ENCODE measurements around the gene NCKAP5.
"Not testable (repeated sequence)": the region's sequence is repeated elsewhere in the genome, so short reads cannot be mapped to it uniquely, and the experiment has no call there.

Gene NCKAP5

DNA sequence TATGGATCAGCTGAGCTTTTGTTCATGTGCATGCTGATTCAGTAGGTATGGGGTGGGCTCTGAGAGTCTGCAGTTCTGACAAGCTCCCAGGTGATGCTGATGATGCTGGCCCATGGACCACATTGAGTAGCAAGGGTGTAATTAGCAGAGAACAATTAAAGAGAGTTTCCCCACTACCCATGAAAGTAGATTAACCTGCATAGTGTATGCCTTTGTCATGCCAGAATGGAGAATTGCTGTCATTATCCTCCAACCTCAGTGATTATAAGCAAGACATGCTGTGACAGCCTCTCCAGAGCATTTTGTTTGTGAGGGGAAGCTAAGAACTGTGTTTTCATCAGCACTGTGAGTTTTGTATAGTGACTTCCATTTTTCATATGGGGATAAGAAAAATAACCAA is 838.7 kb downstream of the NCKAP5 start:
- no peaks in the 10 kb centered on the region for H3K36me3 Mint-ChIP-seq (ENCODE audit: low read depth)
- no peaks in the 10 kb centered on the region for H3K4me1 Mint-ChIP-seq (ENCODE audit: low read depth)
- no peak overlapping the region for H3K27ac Mint-ChIP-seq
- no peaks in the 10 kb centered on the region for H3K9me3 Mint-ChIP-seq
- no peaks in the 10 kb centered on the region for H3K27me3 Mint-ChIP-seq (ENCODE audit: low read depth)
- no peak overlapping the region for H3K4me3 Mint-ChIP-seq

DNA sequence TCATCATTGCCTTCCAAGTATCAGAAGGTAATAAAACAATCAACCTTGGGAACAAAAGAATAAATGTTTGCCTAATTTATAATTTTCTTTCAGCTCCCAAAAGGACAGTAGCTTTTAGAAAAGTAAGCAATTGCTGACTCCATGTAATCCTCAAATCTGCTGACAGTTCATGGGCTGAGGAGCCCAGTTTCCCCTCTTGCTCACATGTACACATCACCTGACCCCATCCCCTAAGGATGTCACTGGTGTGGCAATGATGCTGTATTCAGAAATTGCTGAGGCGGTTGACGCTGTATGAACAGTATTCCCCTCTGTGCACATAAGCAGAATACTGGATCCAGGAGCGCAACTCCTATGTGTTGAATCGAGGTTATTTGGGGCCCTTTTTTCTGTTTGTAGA is 842.1 kb downstream of the NCKAP5 start:
- no peaks in the 10 kb centered on the region for H3K36me3 Mint-ChIP-seq (ENCODE audit: low read depth)
- H3K27ac Mint-ChIP-seq: no peak overlapping the region
- H3K9me3 Mint-ChIP-seq: no peaks in the 10 kb centered on the region
- H3K4me3 Mint-ChIP-seq: no peak overlapping the region
- H3K27me3 Mint-ChIP-seq (ENCODE audit: low read depth): no peaks in the 10 kb centered on the region
- H3K4me1 Mint-ChIP-seq (ENCODE audit: low read depth): no peaks in the 10 kb centered on the region

DNA sequence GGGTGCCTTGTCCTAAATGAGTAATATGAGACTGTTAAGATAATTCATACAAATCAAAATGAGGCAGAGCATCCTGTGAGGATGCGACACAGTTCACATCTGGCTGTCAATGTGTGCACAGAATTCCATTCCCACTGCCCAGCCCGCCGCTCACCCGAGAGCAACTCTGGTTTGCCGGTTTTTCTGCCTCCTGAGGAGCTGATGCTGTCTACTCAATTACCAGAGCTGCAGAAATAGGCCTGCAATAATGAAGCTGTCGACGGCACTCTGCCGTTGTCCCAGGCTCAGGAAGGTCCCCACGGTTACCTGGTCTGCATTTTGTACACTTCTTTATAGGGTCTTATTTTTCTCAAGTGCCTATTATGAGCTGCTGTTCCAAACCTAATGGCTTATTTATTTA is 842.5 kb downstream of the NCKAP5 start:
- H3K36me3 Mint-ChIP-seq (ENCODE audit: low read depth): no peaks in the 10 kb centered on the region
- no peaks in the 10 kb centered on the region for H3K4me1 Mint-ChIP-seq (ENCODE audit: low read depth)
- no peaks in the 10 kb centered on the region for H3K27me3 Mint-ChIP-seq (ENCODE audit: low read depth)
- H3K27ac Mint-ChIP-seq: no peak overlapping the region
- no peak overlapping the region for H3K4me3 Mint-ChIP-seq
- H3K9me3 Mint-ChIP-seq: no peaks in the 10 kb centered on the region

DNA sequence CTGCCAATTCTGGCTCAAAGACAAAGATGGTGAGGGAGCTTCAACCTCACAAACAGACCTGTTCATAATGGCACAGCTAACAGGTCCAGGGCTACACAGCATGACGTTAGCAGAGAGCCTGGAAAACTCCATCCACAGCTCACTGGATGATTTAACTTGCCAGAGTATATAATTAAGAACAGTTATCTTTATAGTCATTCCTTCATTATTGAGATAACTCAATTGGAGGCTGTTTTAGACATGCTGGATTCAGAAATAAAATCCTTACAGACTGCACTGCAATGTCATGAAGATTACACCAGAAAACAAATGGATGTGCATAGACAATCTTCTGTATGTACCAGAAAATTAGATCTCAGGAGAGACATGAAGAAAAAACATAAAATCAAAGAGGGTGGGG is 843.1 kb downstream of the NCKAP5 start:
- no peaks in the 10 kb centered on the region for H3K36me3 Mint-ChIP-seq (ENCODE audit: low read depth)

GRCh38 chr2:132721938-132722337 is 846.3 kb downstream of the NCKAP5 start:
- Mint-ChIP-seq H3K4me1 (ENCODE audit: low read depth) (no peaks in the 10 kb centered on the region), H3K4me3 (no peak overlapping the region), H3K27ac (no peak overlapping the region), H3K9me3 (peaks cover 4% of the 10 kb centered on the region), H3K36me3 (ENCODE audit: low read depth) (no peaks in the 10 kb centered on the region), H3K27me3 (ENCODE audit: low read depth) (no peaks in the 10 kb centered on the region)

More for the DNA sequence above, 843.1 kb downstream of the NCKAP5 start:
- no peaks in the 10 kb centered on the region for H3K4me1 Mint-ChIP-seq (ENCODE audit: low read depth)
- H3K27me3 Mint-ChIP-seq (ENCODE audit: low read depth): no peaks in the 10 kb centered on the region
- H3K4me3 Mint-ChIP-seq: no peak overlapping the region
- no peak overlapping the region for H3K27ac Mint-ChIP-seq
- H3K9me3 Mint-ChIP-seq: no peaks in the 10 kb centered on the region

DNA sequence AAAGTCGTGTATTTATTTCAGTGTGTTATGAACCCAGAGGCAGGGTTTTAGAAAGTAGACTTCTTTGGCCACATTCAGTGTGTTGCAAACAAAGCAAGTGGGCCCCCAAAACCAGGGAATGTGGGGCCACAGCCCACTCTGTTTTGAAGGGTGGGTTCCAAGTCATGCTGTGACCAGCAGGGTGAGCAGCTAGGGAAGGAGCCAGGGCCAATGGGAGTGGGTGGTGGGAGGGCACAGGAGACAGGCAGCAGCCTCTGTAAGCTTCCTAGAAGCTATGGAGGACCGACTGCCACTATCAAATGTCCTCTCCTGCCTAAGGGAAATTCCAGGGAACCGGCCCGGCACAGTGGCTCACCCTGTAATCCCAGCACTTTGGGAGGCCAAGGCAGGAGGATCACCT is 847.9 kb downstream of the NCKAP5 start:
- H3K4me3 Mint-ChIP-seq: no peak overlapping the region
- H3K27ac Mint-ChIP-seq: no peak overlapping the region
- no peaks in the 10 kb centered on the region for H3K36me3 Mint-ChIP-seq (ENCODE audit: low read depth)
- no peaks in the 10 kb centered on the region for H3K4me1 Mint-ChIP-seq (ENCODE audit: low read depth)
- H3K27me3 Mint-ChIP-seq (ENCODE audit: low read depth): no peaks in the 10 kb centered on the region
- peaks cover 4% of the 10 kb centered on the region for H3K9me3 Mint-ChIP-seq

- H3K4me1 Mint-ChIP-seq (ENCODE audit: low read depth): no peaks in the 10 kb centered on the region
- no peak overlapping the region for H3K4me3 Mint-ChIP-seq
- H3K9me3 Mint-ChIP-seq: peaks cover 4% of the 10 kb centered on the region
- H3K36me3 Mint-ChIP-seq (ENCODE audit: low read depth): no peaks in the 10 kb centered on the region
- no peaks in the 10 kb centered on the region for H3K27me3 Mint-ChIP-seq (ENCODE audit: low read depth)
- no peak overlapping the region for H3K27ac Mint-ChIP-seq
These were observed 848.8 kb downstream of the NCKAP5 start for GRCh38 chr2:132719480-132719879.

GRCh38 chr2:132716954-132717353 is 851.3 kb downstream of the NCKAP5 start:
- H3K27me3 Mint-ChIP-seq (ENCODE audit: low read depth): no peaks in the 10 kb centered on the region
- no peaks in the 10 kb centered on the region for H3K36me3 Mint-ChIP-seq (ENCODE audit: low read depth)
- peaks cover 4% of the 10 kb centered on the region for H3K9me3 Mint-ChIP-seq
- H3K27ac Mint-ChIP-seq: no peak overlapping the region
- no peaks in the 10 kb centered on the region for H3K4me1 Mint-ChIP-seq (ENCODE audit: low read depth)
- H3K4me3 Mint-ChIP-seq: no peak overlapping the region

- Mint-ChIP-seq H3K27ac (no peak overlapping the region), H3K9me3 (peaks cover 4% of the 10 kb centered on the region), H3K36me3 (ENCODE audit: low read depth) (no peaks in the 10 kb centered on the region), H3K27me3 (ENCODE audit: low read depth) (no peaks in the 10 kb centered on the region), H3K4me1 (ENCODE audit: low read depth) (no peaks in the 10 kb centered on the region), H3K4me3 (no peak overlapping the region)
These were observed 852.6 kb downstream of the NCKAP5 start for GRCh38 chr2:132715386-132716351.

- H3K4me3 Mint-ChIP-seq: no peak overlapping the region
- H3K36me3 Mint-ChIP-seq (ENCODE audit: low read depth): no peaks in the 10 kb centered on the region
- no peak overlapping the region for H3K27ac Mint-ChIP-seq
- no peaks in the 10 kb centered on the region for H3K4me1 Mint-ChIP-seq (ENCODE audit: low read depth)
- no peaks in the 10 kb centered on the region for H3K9me3 Mint-ChIP-seq
- no peaks in the 10 kb centered on the region for H3K27me3 Mint-ChIP-seq (ENCODE audit: low read depth)
These were observed 864.9 kb downstream of the NCKAP5 start for GRCh38 chr2:132703396-132703795.

- Mint-ChIP-seq H3K27me3 (ENCODE audit: low read depth) (no peaks in the 10 kb centered on the region), H3K27ac (no peak overlapping the region), H3K9me3 (no peaks in the 10 kb centered on the region), H3K4me1 (ENCODE audit: low read depth) (no peaks in the 10 kb centered on the region), H3K36me3 (ENCODE audit: low read depth) (no peaks in the 10 kb centered on the region), H3K4me3 (no peak overlapping the region)
These were observed 866.5 kb downstream of the NCKAP5 start for GRCh38 chr2:132701810-132702209.

DNA sequence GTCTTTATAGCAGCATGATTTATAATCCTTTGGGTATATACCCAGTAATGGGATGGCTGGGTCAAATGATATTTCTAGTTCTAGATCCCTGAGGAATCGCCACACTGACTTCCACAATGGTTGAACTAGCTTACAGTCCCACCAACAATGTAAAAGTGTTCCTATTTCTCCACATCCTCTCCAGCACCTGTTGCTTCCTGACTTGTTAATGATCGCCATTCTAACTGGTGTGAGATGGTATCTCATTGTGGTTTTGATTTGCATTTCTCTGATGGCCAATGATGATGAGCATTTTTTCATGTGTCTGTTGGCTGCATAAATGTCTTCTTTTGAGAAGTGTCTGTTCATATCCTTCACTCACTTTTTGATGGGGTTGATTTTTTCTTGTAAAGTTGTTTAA is 868.5 kb downstream of the NCKAP5 start:
- not testable (repeated sequence) for H3K27ac Mint-ChIP-seq; H3K9me3 Mint-ChIP-seq; H3K4me1 Mint-ChIP-seq (ENCODE audit: low read depth); H3K36me3 Mint-ChIP-seq (ENCODE audit: low read depth); H3K4me3 Mint-ChIP-seq; H3K27me3 Mint-ChIP-seq (ENCODE audit: low read depth)

DNA sequence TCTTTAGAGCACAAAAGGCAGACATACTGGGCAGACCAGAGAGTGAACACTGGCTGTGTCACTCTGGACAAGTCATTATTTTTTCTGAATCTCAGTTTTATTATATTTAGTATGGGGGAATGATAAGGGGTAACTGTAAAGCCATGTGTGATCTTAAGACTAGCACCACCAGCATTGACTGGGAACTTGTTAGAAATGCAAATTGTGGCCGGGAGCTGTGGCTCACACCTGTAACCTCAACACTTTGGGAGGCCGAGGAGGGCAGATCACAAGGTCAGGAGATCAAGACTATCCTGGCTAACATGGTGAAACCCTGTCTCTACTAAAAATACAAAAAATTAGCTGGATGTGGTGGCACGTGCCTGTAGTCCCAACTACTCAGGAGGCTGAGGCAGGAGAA is 869.9 kb downstream of the NCKAP5 start:
- not testable (repeated sequence) for H3K27ac Mint-ChIP-seq; H3K36me3 Mint-ChIP-seq (ENCODE audit: low read depth); H3K4me1 Mint-ChIP-seq (ENCODE audit: low read depth); H3K27me3 Mint-ChIP-seq (ENCODE audit: low read depth); H3K9me3 Mint-ChIP-seq; H3K4me3 Mint-ChIP-seq

DNA sequence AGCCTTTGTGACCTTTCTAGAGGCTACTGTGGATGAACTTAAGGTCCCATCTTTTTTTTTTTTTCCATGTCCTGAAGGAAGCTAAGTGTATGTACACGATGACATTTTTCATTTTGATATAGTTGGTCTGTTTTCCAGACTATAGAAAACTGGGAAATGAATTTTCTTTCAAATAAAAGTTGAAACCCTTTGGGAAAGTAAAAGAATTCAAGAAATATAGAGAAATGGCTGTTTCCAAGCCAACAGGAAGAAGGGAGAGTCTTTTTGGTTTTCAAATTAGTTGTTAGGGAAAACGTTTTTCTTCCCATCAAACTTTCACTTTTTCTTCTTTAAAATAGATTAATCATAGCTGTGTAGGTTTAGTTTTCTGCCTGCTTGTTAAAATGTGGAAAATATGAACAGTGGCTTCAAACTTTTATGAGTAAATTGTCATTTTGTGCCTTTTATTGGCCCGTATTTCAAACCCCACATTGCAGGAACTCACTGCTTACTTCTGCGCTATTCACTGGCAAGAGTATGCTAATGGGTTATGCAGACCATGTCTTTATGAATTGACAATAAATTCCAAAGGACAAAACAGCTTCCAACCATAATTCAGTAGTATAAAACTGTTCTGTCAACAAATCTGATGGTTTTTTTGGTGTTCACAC is 870.6 kb downstream of the NCKAP5 start:
- Mint-ChIP-seq H3K36me3 (ENCODE audit: low read depth) (no peaks in the 10 kb centered on the region), H3K9me3 (no peaks in the 10 kb centered on the region), H3K4me1 (ENCODE audit: low read depth) (no peaks in the 10 kb centered on the region), H3K27me3 (ENCODE audit: low read depth) (no peaks in the 10 kb centered on the region), H3K27ac (no peak overlapping the region), H3K4me3 (no peak overlapping the region)

DNA sequence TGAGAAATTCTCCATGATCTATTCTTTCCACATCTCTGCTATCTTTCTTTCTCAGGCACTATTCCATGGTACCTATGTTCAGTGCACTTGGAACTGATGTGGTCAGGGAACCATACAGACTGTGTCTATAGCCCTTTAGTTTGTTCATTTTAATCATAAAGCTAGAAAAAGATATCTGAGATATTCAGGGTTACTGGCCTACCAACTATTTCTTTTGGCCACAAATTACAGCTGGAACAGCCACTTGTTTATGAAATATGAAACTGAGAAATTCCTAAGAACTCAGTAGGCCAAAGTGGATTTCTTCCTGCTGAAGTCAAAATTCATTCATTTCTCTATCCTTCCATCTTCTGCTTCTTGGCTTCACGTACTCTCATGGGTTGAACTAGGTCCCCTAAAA is 875.4 kb downstream of the NCKAP5 start:
- H3K4me3 Mint-ChIP-seq: no peak overlapping the region
- no peaks in the 10 kb centered on the region for H3K9me3 Mint-ChIP-seq
- H3K36me3 Mint-ChIP-seq (ENCODE audit: low read depth): no peaks in the 10 kb centered on the region
- H3K27ac Mint-ChIP-seq: no peak overlapping the region
- no peaks in the 10 kb centered on the region for H3K4me1 Mint-ChIP-seq (ENCODE audit: low read depth)
- no peaks in the 10 kb centered on the region for H3K27me3 Mint-ChIP-seq (ENCODE audit: low read depth)
